GM12864 (cell line): ENCODE results near the gene CILP.

ENCODE experiments used
- DNase-seq: peaks from one replicate; pipeline ENCODE4 v3.0.0-alpha.2; 2011; ENCODE audit warnings: low read depth
- H3K4me3 ChIP-seq: 2 replicates; pipeline ENCODE4 v1.5.1; 2011; ENCODE audit warnings: mild to moderate bottlenecking, low read depth, low read length, control low read depth
- CTCF ChIP-seq: IDR thresholded peaks from 2 replicates; pipeline ENCODE4 v1.5.1; 2011; ENCODE audit warnings: low read depth, mild to moderate bottlenecking, moderate library complexity, low read length, control low read depth, inconsistent platforms; ENCODE audit errors: missing control alignments

The CILP gene

GRCh38 chr15:65154720-65155119 is 56.6 kb downstream of the CILP start:
- no peak overlapping the region for H3K4me3 ChIP-seq
- no peak for TF ChIP-seq CTCF
- no peak for DNase-seq

- TF ChIP-seq CTCF = no peak
- H3K4me3 ChIP-seq = no peak overlapping the region
- no peak for DNase-seq
Measured at GRCh38 chr15:65147902-65148301, 63.4 kb downstream of the CILP start.

GRCh38 chr15:65146438-65146837 is 64.8 kb downstream of the CILP start:
- no peak for DNase-seq
- TF ChIP-seq CTCF = no peak
- H3K4me3 ChIP-seq = no peak overlapping the region
